ENCODE data around the gene GIT1.

- TF ChIP-seq POLR2AphosphoS5 (IDR thresholded peaks at IDR 0.05) (no peak), CTCF (IDR thresholded peaks at IDR 0.05) (no peak), POLR2A (IDR thresholded peaks at IDR 0.05) (no peak)
These were observed 23.2 kb upstream of the GIT1 start for GRCh38 chr17:29612404-29613280.

Data from stomach (tissue), 4 donors.